ENCODE measurements around the gene PTPRK. TPM values are rescaled to one million over a fixed set of nuclear protein-coding genes. Genes with fewer than 3 reads are reported as not detected.

Gene PTPRK
- total and polyA plus RNA-seq, 2 experiments from 2014 or later = 26.9 to 56.4 TPM

- no peak for TF ChIP-seq ZNF462 (CRISPR knock-in tag; IDR thresholded peaks at IDR 0.05)
These were observed 501.6 kb downstream of the PTPRK start (continued) for GRCh38 chr6:128018821-128019220.

- Histone ChIP-seq H3K27me3 (ENCODE audit: insufficient read depth) (no peaks in the 10 kb centered on the region), H3K36me3 (ENCODE audit: insufficient read depth) (no peaks in the 10 kb centered on the region), H3K4me1 (ENCODE audit: insufficient read depth) (peaks cover 7% of the 10 kb centered on the region), H3K79me2 (replicated peaks; ENCODE audit: insufficient read depth) (no peaks in the 10 kb centered on the region), H3K4me3 (no peak overlapping the region), H3K27ac (ENCODE audit: low read depth) (no peak overlapping the region), H3K4me2 (no peak overlapping the region), H3F3A (replicated peaks; ENCODE audit: low read depth) (no peaks in the 10 kb centered on the region), H3K9me2 (ENCODE audit: insufficient read depth) (no peaks in the 10 kb centered on the region), H4K20me1 (replicated peaks; ENCODE audit: insufficient read depth) (no peaks in the 10 kb centered on the region), H2AFZ (no peak overlapping the region)
- H3K4me1 Mint-ChIP-seq = peaks cover 7% of the 10 kb centered on the region; the same call in 2 of the 3 replicates
- H3K36me3 Mint-ChIP-seq (ENCODE audit: low read depth) = no peaks in the 10 kb centered on the region
- ATAC-seq = no peak
- TF ChIP-seq REST (IDR thresholded peaks at IDR 0.05; ENCODE audit: unreplicated experiment) = no peak
- TF ChIP-seq STAT1 (IDR thresholded peaks at IDR 0.05; ENCODE audit: unreplicated experiment) = no peak
- no peak for TF ChIP-seq EZH2phosphoT487 (IDR thresholded peaks at IDR 0.05; ENCODE audit: unreplicated experiment)
- TF ChIP-seq CTCF (conservative IDR thresholded peaks at IDR 0.05; ENCODE audit: low read depth in 2 of 2) = no peak
- H3K27me3 Mint-ChIP-seq (ENCODE audit: insufficient read depth, low read depth, poor library complexity) = peaks cover 5% of the 10 kb centered on the region
- H3K27ac Mint-ChIP-seq = no peak overlapping the region
- H3K4me3 Mint-ChIP-seq = no peak overlapping the region
- H3K9me3 Mint-ChIP-seq = no peaks in the 10 kb centered on the region
- no peak for DNase-seq (ENCODE audit: low spot score)
These were observed 503.1 kb downstream of the PTPRK start for GRCh38 chr6:128017288-128017687.
